ENCODE results near the gene ZNF324B.

The ZNF324B gene

GRCh38 chr19:58474291-58474996 is 23.0 kb downstream of the ZNF324B start:
- TF ChIP-seq ZNF8 (CRISPR knock-in tag; IDR thresholded peaks at IDR 0.05) (no peak), TSHZ2 (CRISPR knock-in tag; IDR thresholded peaks at IDR 0.05) (no peak), ESRRG (CRISPR knock-in tag; IDR thresholded peaks at IDR 0.05) (no peak), PPARA (CRISPR knock-in tag; IDR thresholded peaks at IDR 0.05; ENCODE audit: borderline replicate concordance) (no peak), TOX (CRISPR knock-in tag; IDR thresholded peaks at IDR 0.05; ENCODE audit: borderline replicate concordance) (no peak), ZNF70 (CRISPR knock-in tag; IDR thresholded peaks at IDR 0.05) (no peak), CREB5 (CRISPR knock-in tag; IDR thresholded peaks at IDR 0.05; ENCODE audit: low read depth) (no peak), ZFP3 (CRISPR knock-in tag; IDR thresholded peaks at IDR 0.05) (no peak), ISL1 (CRISPR knock-in tag; IDR thresholded peaks at IDR 0.05) (no peak)
- no peak for ATAC-seq

DNA sequence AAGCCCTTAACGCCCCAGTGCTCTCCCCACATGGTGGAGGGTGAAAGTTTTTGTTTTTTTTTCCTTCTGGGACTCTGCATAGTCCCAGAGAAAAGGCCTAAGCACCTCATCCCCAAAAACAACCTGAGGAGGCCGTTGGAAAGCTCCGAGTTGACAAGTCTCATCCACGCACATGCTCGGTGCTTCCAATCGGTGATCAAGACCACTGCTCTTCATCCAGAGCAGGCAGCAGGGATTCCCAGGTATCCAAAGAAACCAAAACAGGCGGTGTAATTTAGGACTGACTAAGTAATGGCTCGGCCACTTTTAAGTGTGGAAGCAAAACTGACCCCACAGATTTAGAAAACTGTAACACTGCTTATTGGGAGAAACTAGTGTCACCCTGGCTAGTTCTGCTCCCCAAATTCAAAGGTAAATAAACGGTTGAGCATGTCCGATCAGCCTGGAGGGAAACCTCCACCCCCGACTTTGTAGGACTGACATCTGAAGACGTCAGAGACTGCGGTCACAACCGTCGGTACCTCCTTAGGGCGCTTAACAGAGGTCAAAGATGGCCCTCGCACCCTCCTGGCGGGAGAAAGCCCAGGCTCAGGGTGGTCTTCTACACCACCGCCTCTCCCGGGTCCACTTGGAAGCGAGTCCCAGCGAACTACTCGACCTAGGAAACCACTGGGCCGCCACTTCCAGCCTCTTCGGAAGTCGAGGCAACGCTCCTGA is 23.7 kb downstream of the ZNF324B start:
- ATAC-seq = peak; percentile 3
- TF ChIP-seq ZNF8 (CRISPR knock-in tag; IDR thresholded peaks at IDR 0.05) (no peak), RARB (CRISPR knock-in tag; IDR thresholded peaks at IDR 0.05) (no peak), OSR1 (CRISPR knock-in tag; IDR thresholded peaks at IDR 0.05) (no peak), BACH2 (CRISPR knock-in tag; IDR thresholded peaks at IDR 0.05; ENCODE audit: borderline replicate concordance) (no peak), GLIS3 (CRISPR knock-in tag; IDR thresholded peaks at IDR 0.05) (no peak), ZNF70 (CRISPR knock-in tag; IDR thresholded peaks at IDR 0.05) (no peak), ZC3H10 (CRISPR knock-in tag; IDR thresholded peaks at IDR 0.05) (no peak), PPARA (CRISPR knock-in tag; IDR thresholded peaks at IDR 0.05; ENCODE audit: borderline replicate concordance) (no peak), ISL1 (CRISPR knock-in tag; IDR thresholded peaks at IDR 0.05) (no peak), TCF4 (CRISPR knock-in tag; IDR thresholded peaks at IDR 0.05; ENCODE audit: borderline replicate concordance) (no peak), CREB5 (CRISPR knock-in tag; IDR thresholded peaks at IDR 0.05; ENCODE audit: low read depth) (no peak), ZNF565 (CRISPR knock-in tag; conservative IDR thresholded peaks at IDR 0.05; ENCODE audit: low read depth) (no peak), TSHZ2 (CRISPR knock-in tag; IDR thresholded peaks at IDR 0.05) (no peak), ZFP3 (CRISPR knock-in tag; IDR thresholded peaks at IDR 0.05) (no peak), CSRNP3 (CRISPR knock-in tag; IDR thresholded peaks at IDR 0.05) (no peak), SNAI2 (CRISPR knock-in tag; IDR thresholded peaks at IDR 0.05) (no peak), CSDC2 (CRISPR knock-in tag; IDR thresholded peaks at IDR 0.05) (no peak), PATZ1 (CRISPR knock-in tag; IDR thresholded peaks at IDR 0.05; ENCODE audit: borderline replicate concordance) (no peak)
- TF ChIP-seq, protein P1, sequence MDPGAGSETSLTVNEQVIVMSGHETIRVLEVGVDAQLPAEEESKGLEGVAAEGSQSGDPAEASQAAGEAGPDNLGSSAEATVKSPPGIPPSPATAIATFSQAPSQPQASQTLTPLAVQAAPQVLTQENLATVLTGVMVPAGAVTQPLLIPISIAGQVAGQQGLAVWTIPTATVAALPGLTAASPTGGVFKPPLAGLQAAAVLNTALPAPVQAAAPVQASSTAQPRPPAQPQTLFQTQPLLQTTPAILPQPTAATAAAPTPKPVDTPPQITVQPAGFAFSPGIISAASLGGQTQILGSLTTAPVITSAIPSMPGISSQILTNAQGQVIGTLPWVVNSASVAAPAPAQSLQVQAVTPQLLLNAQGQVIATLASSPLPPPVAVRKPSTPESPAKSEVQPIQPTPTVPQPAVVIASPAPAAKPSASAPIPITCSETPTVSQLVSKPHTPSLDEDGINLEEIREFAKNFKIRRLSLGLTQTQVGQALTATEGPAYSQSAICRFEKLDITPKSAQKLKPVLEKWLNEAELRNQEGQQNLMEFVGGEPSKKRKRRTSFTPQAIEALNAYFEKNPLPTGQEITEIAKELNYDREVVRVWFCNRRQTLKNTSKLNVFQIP (CRISPR knock-in tag; IDR thresholded peaks at IDR 0.05; ENCODE audit: borderline replicate concordance, low read depth) = no peak
